HK-2 (cell line): ENCODE measurements around the gene ILF3.
"Not testable (repeated sequence)": the region's sequence is repeated elsewhere in the genome, so short reads cannot be mapped to it uniquely, and the experiment has no call there.

Experiments
- DNase-seq: peaks from one replicate; pipeline ENCODE4 v3.0.0-alpha.2; 2018; ENCODE audit not compliant: unreplicated experiment

The ILF3 gene

DNA sequence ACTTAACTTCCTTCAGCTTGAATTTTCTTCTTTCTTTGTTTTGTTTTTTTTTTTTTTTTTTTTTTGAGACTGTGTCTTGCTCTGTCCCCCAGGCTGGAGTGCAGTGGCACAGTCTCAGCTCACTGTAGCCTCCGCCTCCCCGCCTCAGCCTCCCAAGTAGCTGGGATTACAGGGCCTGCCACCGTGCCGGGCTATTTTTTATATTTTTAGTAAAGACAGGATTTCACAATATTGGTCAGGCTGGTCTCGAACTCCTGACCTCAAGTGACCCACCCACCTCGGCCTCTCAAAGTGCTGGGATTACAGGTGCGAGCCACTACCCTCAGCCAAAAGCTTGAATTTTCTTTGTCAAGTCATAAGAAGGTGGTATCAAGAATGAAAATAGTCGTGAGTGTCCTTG lies 21.1 kb downstream of the ILF3 start:
- DNase-seq = not testable (repeated sequence)

DNA sequence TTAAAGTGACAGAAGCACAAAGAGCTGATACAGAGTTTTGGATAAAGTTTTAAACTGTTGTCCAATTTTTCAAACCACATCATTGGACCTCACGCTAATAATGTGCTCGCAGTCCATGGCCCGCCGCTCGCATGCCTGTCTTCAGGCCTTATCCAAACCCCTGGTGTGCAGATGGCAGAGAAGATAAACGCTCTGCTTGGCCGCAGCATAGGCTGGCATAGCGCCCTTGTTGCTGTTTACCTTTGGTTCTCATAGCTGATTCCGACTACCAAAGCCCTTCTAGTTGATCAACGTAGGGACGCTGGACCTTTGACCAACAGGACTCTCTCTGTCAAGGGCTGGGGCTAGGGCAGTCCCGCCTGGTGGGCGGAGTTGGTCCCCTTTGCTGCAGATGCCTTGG lies 23.6 kb downstream of the ILF3 start:
- no peak for DNase-seq

DNA sequence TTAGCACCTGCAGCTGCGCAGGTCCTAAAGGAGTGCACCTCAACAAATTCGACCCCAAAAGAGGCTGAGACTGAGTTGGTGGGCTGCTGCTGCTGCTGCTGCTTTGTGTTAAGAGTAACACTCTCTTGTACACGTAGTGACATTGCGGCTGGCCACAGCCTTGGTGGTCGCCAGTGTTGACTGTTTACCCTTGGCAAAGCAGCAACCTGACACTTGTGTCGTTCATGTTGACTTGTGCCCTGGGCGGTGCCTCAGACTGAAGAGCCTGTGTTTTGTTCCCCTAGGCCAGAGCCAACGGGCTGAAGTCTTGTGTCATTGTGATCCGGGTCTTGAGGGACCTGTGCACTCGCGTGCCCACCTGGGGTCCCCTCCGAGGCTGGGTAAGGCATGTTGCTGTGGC lies 24.7 kb downstream of the ILF3 start:
- DNase-seq = no peak

DNA sequence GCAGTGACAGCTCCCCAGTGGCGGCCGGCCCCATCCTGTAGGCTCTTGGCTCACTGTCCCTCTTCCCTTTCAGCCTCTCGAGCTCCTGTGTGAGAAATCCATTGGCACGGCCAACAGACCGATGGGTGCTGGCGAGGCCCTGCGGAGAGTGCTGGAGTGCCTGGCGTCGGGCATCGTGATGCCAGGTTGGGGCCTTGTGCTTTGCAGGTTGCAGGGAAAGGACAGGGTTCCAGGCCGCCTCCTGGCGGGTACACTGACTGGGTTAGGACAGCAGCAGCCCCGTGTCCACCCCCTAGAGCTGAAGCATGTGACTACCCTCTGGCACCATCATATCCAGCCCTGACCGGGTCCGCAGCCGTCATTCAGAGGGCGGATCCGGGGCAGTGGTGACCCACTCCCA lies 25.6 kb downstream of the ILF3 start:
- DNase-seq = no peak

DNA sequence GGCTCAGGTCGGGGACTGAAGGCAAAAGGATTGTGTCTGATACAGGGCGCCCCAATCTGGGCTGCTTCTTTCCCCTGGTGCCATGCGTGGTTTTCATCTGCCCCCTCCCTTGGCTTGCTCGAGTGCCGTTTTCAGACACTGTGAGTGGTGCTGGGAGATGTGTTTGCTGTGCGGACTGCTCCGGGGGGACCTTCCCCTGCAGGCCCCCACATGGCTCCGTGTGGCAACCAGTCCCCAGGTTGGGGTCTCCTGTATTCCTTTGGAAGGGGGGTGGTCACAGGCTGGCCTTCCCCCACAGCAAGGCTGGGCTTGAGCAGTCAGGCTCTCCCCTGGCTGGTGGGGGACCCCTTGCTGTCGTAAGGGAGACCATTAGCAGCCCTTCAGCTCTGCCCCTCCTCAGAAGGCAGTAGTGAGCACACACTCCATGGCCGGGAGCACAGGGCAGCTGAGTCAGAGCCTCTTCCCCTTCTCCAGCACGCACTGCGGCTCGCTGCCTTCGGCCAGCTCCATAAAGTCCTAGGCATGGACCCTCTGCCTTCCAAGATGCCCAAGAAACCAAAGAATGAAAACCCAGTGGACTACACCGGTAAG lies 26.5 kb downstream of the ILF3 start:
- no peak for DNase-seq

DNA sequence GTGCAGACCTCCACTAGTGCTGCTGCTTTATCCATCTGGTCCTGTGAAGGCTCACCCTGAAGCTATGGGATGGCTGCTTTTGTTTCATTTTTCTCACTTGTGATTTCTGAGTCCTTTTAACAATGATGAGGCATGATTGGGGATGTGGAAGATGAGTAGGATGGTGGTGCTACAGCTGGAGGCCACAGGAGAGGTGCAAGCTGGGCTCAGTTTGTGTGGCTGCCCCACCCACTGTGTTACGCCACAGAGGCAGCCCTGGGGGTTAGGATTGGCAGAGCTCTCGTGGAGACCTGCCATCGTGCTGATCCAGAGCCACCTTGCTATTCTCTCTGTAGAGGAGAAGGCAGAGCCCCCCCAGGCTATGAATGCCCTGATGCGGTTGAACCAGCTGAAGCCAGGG lies 27.5 kb downstream of the ILF3 start:
- DNase-seq = no peak

DNA sequence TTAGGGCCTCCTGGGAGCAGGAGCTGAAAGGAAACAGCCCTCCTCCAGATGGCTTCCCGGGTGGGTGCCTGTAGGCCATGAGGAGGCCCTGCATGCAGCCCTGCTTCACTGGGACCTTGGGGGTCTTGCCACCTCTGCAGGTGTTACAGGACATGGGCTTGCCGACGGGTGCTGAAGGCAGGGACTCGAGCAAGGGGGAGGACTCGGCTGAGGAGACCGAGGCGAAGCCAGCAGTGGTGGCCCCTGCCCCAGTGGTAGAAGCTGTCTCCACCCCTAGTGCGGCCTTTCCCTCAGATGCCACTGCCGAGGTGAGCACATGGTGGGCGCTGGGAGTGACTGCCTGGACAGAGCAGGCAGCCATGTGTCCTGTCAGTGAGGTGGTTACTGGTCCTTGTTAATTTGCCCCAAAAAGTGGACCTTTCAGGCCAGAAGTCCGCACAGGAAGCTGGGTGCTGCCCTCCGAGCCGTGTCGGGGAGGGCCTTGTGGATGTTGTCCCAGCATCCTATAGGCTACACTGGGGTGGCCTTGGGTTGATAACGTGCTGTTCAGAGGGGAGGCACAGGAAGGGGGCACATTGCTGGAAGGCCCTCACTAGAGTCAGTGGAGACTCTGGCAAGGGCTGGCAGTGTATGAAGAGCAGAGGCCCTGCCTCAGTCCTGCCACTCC lies 28.4 kb downstream of the ILF3 start:
- no peak for DNase-seq

DNA sequence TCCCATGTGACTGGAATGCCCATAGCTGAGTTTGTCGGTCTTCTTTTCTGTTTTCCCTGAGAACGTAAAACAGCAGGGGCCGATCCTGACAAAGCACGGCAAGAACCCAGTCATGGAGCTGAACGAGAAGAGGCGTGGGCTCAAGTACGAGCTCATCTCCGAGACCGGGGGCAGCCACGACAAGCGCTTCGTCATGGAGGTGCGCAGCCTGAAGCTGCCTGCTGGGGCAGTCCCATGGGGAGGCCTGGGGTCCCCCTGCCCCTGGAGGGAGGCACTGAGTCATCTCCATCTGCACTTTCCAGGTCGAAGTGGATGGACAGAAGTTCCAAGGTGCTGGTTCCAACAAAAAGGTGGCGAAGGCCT lies 28.9 kb downstream of the ILF3 start:
- no peak for DNase-seq

DNA sequence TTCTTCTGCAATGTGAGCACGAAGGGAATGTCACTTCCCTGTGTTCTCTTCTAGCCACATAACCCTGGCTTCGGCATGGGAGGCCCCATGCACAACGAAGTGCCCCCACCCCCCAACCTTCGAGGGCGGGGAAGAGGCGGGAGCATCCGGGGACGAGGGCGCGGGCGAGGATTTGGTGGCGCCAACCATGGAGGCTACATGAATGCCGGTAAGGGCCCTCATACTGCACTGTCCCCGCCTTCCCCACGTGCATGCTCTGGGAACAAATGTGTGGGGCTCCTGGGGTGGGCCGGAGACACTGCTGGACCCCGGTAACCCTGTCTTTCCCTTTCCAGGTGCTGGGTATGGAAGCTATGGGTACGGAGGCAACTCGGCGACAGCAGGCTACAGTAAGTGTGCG lies 29.4 kb downstream of the ILF3 start:
- DNase-seq = no peak

DNA sequence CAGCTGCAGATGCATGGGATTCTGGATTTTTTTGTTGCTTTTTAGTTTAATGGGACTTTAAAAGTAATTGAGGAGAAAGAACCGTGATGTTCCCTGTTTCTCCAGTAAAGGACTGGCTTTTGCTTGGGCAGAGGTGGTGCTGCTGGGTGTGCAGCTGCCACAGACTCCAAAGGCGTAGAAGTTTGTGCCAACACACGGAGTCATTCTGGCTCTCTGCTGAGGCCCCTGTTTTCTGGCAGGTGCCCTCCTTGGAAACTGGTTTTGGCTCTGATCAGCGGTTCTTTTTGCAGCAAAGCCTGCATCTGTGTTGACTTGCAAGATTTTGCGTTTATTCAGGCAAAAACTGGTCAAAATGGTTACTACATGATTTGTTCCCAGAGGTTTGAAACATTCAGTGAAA lies 31.1 kb downstream of the ILF3 start:
- DNase-seq = no peak

DNA sequence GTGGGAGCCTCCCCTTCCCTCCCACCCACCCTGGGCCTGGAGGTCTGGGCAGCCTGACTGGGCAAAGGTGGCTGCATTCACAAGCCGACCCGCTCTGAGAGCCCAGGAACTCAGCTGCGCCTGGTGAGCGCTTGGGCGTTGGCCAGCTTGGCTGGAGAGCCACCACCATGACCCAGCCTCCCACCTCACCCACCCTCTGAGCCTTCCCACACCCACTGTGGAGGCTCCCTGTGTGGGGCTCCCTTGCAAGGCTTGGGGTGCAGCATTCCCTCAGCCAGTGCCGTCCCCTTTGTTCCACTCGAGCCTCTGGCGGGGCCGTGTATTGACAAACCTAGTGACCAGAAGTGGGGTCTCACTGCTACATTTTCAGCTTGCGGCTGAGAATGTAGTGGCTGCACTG lies 32.0 kb downstream of the ILF3 start:
- no peak for DNase-seq

DNA sequence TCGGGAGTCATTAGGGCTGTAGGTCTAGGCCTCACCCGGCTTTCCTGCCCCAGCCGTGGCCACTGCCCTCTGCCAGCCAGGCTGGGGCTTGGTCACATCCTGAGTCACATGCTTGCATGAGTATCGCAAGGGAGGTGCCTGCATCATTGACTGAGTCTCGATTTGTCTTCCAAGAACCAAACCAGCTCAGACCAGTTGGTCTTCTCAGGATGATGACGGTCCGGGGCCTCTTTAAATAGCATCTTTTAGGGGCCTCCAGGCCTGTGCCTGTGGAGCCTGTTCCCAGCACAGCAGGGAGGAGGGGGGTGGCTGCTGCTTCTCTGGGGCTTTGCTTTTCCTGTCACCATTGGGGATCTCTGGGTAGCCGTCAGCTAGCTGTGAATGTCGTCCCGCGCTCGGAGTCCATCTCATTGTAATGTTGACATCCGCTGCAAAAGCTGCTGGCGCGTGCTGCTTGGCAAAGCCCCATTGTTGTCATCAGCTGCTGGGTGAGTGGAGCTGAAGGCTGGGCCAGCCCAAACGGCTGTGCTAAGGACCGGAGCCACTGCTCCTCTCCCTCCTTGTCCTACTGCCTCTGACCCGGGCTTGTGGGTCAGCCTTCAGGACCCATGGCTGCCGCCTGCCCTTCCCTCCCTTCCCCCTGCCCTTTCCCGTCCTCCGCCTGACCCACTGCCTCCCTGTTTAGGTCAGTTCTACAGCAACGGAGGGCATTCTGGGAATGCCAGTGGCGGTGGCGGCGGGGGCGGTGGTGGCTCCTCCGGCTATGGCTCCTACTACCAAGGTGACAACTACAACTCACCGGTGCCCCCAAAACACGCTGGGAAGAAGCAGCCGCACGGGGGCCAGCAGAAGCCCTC lies 32.7 kb downstream of the ILF3 start:
- DNase-seq = no peak

DNA sequence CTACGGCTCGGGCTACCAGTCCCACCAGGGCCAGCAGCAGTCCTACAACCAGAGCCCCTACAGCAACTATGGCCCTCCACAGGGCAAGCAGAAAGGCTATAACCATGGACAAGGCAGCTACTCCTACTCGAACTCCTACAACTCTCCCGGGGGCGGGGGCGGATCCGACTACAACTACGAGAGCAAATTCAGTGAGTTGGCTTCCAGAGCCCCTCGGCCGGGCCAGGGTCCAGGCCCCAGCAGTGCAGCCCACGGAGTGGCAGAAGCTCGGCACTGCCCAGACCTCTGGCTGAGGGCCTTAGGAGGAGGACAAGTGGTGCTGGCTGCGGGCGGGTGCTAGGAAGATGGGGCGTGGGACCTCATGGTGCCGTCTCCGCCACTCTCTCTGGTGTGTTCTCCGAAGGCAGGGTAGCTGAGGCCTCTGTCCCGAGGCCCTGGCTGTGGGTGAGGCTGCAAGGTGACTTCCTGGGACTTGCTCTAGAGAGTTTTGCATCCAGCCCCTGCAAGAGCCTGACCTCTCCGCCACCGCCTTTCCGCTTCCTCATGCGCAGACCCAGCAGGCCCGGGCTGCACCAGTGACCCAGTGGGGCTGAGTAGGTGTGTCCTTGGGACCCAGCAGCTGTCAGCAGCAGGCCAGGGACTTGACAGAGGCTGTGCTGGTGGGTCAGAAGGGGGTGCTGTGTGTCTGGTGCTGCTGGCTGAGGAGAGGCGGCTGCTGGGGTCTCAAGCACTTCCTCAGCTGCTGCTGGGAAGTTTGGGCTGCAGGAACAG lies 33.6 kb downstream of the ILF3 start:
- no peak for DNase-seq

DNA sequence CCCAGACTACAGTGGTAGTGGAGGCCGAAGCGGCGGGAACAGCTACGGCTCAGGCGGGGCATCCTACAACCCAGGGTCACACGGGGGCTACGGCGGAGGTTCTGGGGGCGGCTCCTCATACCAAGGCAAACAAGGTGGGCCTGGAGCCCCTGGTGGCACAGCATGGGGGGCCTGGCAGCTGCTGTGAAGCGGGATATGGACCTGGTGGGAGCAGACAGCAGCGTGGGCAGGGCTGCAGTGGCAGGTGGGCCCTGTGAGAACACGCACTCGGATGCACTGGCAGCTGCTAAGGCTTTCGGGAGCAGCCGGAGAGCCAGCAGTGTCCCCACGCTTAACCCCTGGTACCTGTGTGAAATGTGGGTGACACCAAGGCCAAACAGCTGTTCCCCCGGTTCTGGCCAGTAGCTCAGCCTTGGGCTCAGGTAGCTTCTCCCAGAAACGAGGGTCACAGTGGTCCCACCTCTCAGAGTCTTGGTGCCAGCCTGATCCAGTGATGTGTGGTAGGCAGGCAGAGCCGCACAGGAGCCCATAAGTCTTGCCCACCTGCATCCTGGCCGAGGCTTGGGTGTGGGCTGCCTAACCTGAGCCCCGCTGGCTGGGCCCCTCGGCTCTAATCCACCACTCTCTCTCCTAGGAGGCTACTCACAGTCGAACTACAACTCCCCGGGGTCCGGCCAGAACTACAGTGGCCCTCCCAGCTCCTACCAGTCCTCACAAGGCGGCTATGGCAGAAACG lies 34.6 kb downstream of the ILF3 start:
- DNase-seq = no peak

DNA sequence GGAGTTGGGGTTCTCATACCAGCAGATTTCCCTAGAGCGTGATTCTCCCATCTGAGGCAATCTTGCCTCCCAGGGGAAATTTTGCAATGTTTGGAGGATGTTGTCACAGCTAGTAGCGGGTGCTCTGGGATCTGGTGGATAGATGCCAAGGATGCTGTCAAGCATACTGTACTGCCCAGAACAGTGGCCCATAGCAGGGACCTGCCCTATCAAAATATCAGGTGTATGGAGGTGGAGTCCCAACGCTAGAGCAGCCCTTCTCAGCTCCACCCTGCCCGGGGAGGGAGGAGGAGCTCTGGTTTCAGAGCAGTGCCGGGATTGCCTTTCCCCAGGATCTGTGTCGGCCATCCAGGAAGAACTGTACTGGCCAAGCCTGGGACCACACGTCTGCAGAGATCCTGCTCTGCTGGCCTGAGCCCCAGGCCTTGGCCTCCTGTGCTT lies 36.2 kb downstream of the ILF3 start:
- DNase-seq = no peak

DNA sequence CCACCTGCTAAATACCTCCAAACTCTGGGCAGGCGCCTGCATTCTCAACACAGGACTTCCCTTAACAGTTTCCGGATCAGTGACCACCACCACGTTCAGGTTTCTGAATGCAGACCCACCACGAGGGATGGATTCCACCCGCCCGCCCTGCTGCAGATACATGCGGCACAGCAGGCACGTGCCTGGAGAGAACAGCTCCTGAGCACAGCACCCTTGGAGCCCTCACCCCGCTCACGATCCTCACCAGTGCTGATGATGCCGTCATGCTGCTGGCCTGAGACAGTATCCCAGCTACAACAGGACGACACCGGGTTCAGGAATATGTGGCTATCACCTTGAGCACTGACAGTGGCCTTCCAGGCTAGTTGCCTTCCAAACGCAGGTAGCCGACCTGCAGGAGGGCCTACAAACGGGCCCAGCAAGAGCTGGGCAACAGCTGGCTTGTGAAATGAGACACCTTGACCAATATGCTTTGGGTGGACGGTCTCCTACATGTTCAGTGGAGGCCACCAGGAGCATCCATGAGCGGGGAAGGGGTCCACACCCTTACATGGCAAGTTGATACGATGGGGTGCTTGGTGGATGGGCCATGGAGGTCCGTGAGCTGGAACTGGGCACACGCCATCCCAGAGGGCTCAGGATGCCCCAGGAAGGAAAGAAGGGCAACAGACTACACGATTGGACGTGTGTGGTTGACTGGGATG lies 37.2 kb downstream of the ILF3 start:
- no peak for DNase-seq

DNA sequence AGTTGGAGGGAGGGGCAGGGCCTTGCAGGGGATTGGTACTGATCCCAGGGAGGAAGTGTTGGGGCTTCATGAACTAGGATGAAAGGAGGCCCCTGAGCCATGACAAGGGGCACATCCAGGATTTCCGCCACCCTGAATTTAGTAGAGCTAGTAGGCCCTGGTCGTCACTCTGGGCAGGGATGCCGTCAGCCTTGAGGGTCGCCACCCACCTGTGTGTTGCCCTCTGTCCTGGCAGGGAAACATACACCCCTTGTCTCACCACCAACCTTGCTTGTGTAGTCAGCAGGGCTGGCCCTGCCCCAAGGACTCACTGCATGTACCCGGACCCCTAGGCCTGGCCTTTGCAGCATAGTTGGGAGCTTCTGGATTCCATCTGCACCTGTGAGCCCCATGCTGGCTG lies 37.7 kb downstream of the ILF3 start:
- no peak for DNase-seq

DNA sequence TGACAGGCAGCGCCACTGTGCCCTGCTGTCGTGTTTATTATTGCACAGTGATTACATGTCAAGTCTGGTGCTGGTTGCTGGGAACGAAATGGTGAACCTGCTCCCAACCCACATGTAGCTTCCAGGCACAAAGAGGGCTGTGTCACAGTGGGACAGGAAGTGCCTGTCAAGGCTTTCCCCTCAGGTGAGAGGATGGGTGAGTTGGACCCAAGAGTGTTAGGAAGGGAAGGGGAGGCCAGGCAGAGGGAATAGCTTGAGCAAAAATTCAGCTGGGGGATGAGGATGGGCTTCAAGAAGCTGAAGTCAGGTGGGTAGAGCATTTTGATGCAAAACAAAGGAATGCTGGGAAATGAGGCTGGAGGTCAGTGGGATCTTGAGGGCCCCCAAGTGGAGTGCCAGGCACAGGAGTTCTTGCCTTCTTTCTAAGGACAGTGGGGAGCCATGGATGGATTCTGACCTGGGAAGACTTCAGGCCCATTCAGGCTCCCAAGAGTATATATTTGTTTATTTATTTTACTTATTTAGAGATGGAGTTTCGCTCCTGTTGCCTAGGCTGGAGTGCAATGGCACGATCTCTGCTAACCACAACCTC lies 38.6 kb downstream of the ILF3 start:
- DNase-seq = no peak

DNA sequence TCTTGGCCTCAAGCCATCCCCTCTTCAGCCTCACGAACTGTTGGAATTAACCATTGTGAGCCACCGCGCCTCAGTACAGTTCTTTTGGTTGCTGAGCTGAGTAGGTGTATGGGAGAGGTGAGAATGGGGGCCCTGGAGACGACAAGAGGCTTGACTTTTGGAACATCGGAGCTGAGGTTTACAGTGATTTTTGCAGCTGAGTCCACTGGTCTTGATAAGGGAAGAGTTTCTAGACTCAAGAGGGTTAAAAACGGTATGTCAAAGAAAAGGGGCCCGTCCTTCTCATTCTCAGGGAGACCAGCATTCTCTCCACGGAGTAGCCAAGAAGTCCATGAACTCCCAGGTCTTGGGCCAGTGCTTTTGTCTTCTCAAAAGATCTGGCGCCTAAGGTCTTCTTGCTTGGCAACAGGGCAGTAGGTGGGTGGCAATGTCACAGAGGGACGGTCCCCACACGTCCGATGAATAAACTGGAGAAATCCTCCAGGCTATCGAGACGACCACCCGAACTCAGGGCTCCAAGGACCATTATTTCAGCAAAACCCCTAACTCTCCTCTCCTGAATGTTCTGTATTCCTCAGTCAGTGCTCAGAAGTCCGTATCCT lies 40.7 kb downstream of the ILF3 start:
- no peak for DNase-seq
